ENCODE measurements around the gene MYO5B.
"Not testable (repeated sequence)": the region's sequence is repeated elsewhere in the genome, so short reads cannot be mapped to it uniquely, and the experiment has no call there.

MYO5B gene

DNA sequence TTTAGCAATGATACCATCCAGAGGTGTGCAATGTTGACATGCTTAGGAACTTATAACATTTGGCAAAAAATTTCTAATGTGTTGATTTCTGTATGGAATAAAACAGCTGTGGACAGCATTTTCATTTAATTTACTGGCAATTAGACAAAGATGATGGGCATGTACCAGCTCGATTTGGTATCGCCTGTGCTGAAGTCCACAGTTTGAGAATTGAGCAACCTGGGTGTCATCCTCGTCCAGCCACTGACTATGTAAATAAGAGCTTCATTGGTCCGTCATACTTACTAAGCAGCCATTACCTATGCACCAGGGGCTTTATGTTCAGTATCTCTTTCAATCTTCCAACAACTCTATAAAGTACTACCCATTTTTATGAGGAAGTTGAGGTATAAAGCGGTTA lies 357.1 kb downstream of the MYO5B start:
- no peak overlapping the region for H3K4me3 ChIP-seq (ENCODE audit: low read depth, low read length)
- no peaks in the 10 kb centered on the region for H3K27me3 ChIP-seq (replicated peaks)
- H3K27ac ChIP-seq, result no peak overlapping the region
- in situ Hi-C loops (cut with HindIII; ENCODE audit: low pct_ligation_motif_present, low sequenced_read_pairs), result no loop called here
- no peaks in the 10 kb centered on the region for H3K36me3 ChIP-seq (replicated peaks)
- no peak for DNase-seq
- no peak for TF ChIP-seq CTCF (IDR thresholded peaks at IDR 0.05; ENCODE audit: low read depth, low read length, missing control alignments)

GRCh38 chr18:49837316-49837835 lies 357.6 kb downstream of the MYO5B start:
- H3K27me3 ChIP-seq (replicated peaks); H3K4me3 ChIP-seq (ENCODE audit: low read depth, low read length); H3K27ac ChIP-seq; in situ Hi-C loops (cut with HindIII; ENCODE audit: low pct_ligation_motif_present, low sequenced_read_pairs); DNase-seq; H3K36me3 ChIP-seq (replicated peaks): not testable (repeated sequence)

DNA sequence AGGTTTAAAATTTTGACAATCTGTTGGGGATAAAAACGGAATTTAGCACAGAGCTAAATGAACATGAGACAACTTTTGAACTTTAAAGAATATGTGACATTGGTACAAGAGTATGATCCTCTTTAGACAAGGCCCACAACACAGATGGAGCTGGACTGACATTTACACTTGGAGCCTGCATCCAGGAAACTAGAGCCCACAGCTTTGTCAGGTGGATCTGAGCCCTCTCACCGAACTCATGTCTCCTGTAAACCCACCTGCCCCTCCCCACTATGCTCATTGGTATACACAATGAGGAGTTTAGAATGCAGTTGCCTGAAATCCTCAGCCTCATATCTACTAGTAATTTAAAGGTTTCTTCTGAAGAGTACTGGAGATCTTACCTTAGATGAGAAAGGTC lies 359.5 kb downstream of the MYO5B start:
- Histone ChIP-seq H3K27ac (no peak overlapping the region), H3K27me3 (replicated peaks) (no peaks in the 10 kb centered on the region), H3K36me3 (replicated peaks) (no peaks in the 10 kb centered on the region), H3K4me3 (ENCODE audit: low read depth, low read length) (no peak overlapping the region)
- in situ Hi-C loops (cut with HindIII; ENCODE audit: low pct_ligation_motif_present, low sequenced_read_pairs), result no loop called here
- no peak for TF ChIP-seq CTCF (IDR thresholded peaks at IDR 0.05; ENCODE audit: low read depth, low read length, missing control alignments)
- no peak for DNase-seq

- Histone ChIP-seq H3K36me3 (replicated peaks) (no peaks in the 10 kb centered on the region), H3K4me3 (ENCODE audit: low read depth, low read length) (no peak overlapping the region), H3K27me3 (replicated peaks) (no peaks in the 10 kb centered on the region), H3K27ac (no peak overlapping the region)
- DNase-seq, result no peak
- no peak for TF ChIP-seq CTCF (IDR thresholded peaks at IDR 0.05; ENCODE audit: low read depth, low read length, missing control alignments)
- in situ Hi-C loops (cut with HindIII; ENCODE audit: low pct_ligation_motif_present, low sequenced_read_pairs), result no loop called here
Observed at GRCh38 chr18:49834258-49834657, 360.7 kb downstream of the MYO5B start.

DNA sequence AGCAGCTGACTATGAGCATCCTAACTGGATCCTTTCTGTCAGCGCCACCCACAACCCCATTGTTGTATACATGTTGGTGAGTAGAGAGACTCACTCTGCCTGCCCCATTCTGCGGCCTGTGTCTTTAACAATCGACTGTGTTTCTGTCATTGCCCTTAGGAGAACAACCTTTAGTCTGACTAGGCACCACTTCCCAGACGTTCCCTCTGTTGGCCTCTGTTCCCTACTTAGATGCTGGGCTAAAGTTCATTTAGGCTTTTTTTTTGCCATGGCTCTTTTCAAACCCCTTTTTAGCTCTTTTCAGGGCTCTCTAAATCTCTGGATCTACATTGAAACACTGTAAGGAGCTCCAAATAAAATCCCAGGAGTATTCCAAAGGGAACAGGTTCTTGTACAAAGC lies 361.1 kb downstream of the MYO5B start:
- TF ChIP-seq CTCF (IDR thresholded peaks at IDR 0.05; ENCODE audit: low read depth, low read length, missing control alignments), result no peak
- no peak overlapping the region for H3K4me3 ChIP-seq (ENCODE audit: low read depth, low read length)
- no peaks in the 10 kb centered on the region for H3K27me3 ChIP-seq (replicated peaks)
- H3K27ac ChIP-seq, result no peak overlapping the region
- no peaks in the 10 kb centered on the region for H3K36me3 ChIP-seq (replicated peaks)
- no peak for DNase-seq
- in situ Hi-C loops (cut with HindIII; ENCODE audit: low pct_ligation_motif_present, low sequenced_read_pairs), result no loop called here

GRCh38 chr18:49832221-49832647 lies 362.7 kb downstream of the MYO5B start:
- no peak for DNase-seq
- in situ Hi-C loops (cut with HindIII; ENCODE audit: low pct_ligation_motif_present, low sequenced_read_pairs), result no loop called here
- Histone ChIP-seq H3K27me3 (replicated peaks) (no peaks in the 10 kb centered on the region), H3K36me3 (replicated peaks) (no peaks in the 10 kb centered on the region), H3K27ac (no peak overlapping the region), H3K4me3 (ENCODE audit: low read depth, low read length) (no peak overlapping the region)
- no peak for TF ChIP-seq CTCF (IDR thresholded peaks at IDR 0.05; ENCODE audit: low read depth, low read length, missing control alignments)
